Occipital lobe (tissue), 2 donors: ENCODE measurements around the gene TMEM270. TPM values are rescaled to one million over a fixed set of nuclear protein-coding genes. Genes with fewer than 3 reads are reported as not detected.
"Not testable (repeated sequence)": the region's sequence is repeated elsewhere in the genome, so short reads cannot be mapped to it uniquely, and the experiment has no call there.

ENCODE experiments used
- DNase-seq: peaks from one replicate; lab custom pipeline; 2025; lab: John Stamatoyannopoulos, UW
- total RNA-seq: library from RNA; depleted of rRNA; stranded (reverse); fragments of >200 nt; gene quantifications from one replicate; pipeline ENCODE4 v1.2.3, GENCODE V29; 2014

TMEM270 gene
- total RNA-seq, 1 donor from 2014 or later = not detected

- no peak for DNase-seq
These were observed 28.2 kb upstream of the TMEM270 start for GRCh38 chr7:73832806-73833205.

GRCh38 chr7:73833251-73833919, 27.6 kb upstream of the TMEM270 start:
- no peak for DNase-seq

- no peak for DNase-seq
These were observed 26.2 kb upstream of the TMEM270 start for GRCh38 chr7:73834626-73835191.

GRCh38 chr7:73837167-73837566, 23.8 kb upstream of the TMEM270 start:
- DNase-seq = not testable (repeated sequence)

GRCh38 chr7:73838642-73839041, 22.3 kb upstream of the TMEM270 start:
- DNase-seq = no peak

- DNase-seq = no peak
These were observed 21.7 kb upstream of the TMEM270 start for GRCh38 chr7:73839290-73839689.

GRCh38 chr7:73839743-73840714, 20.9 kb upstream of the TMEM270 start:
- DNase-seq = no peak

GRCh38 chr7:73840715-73841379, 20.1 kb upstream of the TMEM270 start:
- DNase-seq = no peak

- no peak for DNase-seq
These were observed 19.3 kb upstream of the TMEM270 start for GRCh38 chr7:73841689-73842066.

GRCh38 chr7:73842067-73842976, 18.6 kb upstream of the TMEM270 start, which contains the start of gene METTL27:
Gene METTL27 (minus strand): TSS chr7:73842516. CDS start chr7:73842140, 376 bp downstream.
- peak; percentile 94 for DNase-seq

- DNase-seq = no peak
These were observed 16.8 kb upstream of the TMEM270 start for GRCh38 chr7:73844131-73844547.

GRCh38 chr7:73844848-73845460, 16.0 kb upstream of the TMEM270 start:
- no peak for DNase-seq

GRCh38 chr7:73845701-73846195, 15.2 kb upstream of the TMEM270 start:
- DNase-seq = not testable (repeated sequence)

GRCh38 chr7:73847941-73848723, 12.8 kb upstream of the TMEM270 start:
- DNase-seq = no peak

GRCh38 chr7:73850781-73851207, 10.2 kb upstream of the TMEM270 start:
- no peak for DNase-seq

- no peak for DNase-seq
These were observed 9.3 kb upstream of the TMEM270 start for GRCh38 chr7:73851410-73852338.

GRCh38 chr7:73852500-73852899, 8.5 kb upstream of the TMEM270 start:
- DNase-seq = no peak

- DNase-seq = no peak
These were observed 4.0 kb upstream of the TMEM270 start for GRCh38 chr7:73856941-73857340.
